CD4-positive, alpha-beta T cell treated with Interleukin-2 at 100 ng/mL for 4 hours (primary cell): ENCODE results near the gene SH3PXD2B.

Source experiments
- DNase-seq: peaks from one replicate; pipeline ENCODE4 v3.0.0-alpha.2; 2020; ENCODE audit warnings: low spot score

The SH3PXD2B gene

DNA sequence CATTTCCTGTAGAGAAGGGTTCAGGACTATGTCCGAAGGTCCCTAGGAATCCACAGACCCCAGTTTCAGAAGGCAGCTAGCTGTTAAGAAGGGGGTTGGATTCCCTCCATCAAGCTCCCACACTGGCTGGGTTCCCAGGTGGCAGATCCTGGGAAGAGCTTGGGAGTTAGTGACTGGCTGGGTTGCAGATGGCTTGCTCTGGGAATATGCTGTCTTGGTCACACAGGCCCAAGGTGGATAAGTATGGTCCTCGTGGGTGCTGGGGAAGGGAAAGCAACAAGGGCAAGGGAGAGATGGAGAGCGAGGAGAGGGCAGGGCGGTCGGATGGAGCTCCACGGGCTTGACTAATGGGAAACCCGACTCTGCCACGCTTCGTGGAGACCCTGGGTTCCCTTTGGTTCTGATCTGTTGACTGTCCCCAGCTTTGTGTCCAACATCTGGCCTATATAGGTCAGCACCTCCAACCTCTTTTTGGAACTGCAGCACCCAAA, 17.4 kb downstream of the SH3PXD2B start:
- no peak for DNase-seq

DNA sequence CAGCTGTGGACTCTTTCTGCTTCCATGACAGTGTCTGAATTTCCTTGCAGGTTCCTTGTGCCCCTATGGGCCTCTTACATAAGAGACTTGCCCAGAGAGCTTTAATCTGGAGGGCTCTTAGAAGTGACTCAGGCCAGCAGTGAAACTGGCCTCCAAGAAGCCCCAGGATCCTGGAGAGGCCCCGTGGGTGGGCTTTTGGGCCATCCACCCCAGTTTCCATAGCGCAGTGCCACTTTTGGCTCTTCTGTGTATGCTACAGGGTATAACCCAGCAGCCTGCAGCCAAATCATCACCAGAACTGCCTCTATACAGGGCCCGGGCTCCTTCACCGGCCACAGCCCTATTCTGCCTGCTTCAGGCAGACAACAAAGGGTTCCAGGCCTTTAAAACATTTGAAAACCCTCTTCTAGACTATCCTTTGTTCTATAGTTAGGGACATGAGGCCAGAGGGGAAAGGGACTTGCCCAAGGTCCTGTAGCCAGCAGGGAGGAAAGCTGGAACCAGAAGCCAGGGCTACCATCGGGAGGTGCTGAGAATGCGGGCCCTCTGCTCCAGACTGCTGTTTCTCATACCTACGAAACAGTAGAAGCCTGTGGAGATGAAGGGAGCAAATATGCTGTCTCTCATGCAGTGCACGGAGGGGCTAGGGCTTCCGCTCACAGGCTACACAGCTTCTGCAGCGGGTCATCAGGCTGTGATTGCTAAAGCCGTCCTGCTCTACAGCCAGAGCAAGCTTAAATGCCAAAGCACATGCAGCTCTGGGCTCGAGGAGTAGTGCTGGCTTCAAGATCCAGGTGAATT, 18.0 kb downstream of the SH3PXD2B start:
- DNase-seq: no peak

DNA sequence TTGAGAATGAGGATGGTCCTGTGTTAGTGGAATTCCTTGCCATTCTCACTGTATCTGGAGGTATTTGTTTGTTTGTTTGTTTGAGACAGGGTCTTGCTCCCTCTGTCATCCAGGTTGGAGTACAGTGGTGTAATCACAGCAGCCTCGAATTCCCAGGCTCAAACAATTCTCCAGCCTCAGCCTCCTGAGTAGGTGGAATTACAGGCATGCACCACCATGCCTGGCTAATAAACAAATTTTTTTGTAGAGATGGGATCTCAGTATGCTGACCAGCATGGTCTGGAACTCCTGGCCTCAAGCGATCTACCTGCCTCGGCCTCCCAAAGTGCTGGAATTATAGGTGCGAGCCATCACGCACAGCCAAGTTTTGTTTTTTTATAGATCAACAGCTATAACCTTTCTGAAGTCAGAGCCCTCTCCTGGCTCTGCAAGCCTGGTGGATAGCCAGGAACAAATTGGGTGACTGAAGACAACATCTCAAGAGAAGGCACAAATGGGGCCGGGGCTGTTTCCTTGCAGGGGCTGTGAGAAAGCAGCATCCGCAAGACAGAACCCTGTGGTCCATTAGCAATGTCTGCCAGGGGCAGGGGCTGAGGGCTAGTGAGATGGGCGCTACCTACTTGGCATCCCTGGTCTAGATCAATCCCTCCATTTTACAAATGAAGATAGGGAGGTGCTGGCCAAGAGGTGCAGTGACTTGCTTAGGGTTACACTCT, 18.8 kb downstream of the SH3PXD2B start:
- no peak for DNase-seq

DNA sequence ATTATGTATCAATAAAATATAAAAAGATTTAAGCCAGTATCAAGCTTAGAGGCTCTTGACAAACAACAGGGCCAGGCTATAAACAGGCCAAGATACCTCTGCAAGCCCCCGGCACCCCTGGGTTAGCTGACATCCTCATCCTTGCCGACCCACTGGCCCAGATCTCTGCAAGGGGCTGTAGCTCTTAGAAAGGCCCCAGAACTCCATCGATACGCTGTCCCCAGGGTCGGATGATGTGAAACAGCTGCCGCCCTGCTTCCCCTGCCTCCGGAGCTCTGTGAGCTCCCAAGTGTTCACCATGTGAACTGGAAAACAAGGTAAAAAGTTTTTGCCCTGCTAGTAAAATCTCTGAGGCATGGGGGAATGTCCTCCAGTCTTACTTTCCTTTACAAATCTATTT, 20.1 kb downstream of the SH3PXD2B start:
- DNase-seq: no peak

DNA sequence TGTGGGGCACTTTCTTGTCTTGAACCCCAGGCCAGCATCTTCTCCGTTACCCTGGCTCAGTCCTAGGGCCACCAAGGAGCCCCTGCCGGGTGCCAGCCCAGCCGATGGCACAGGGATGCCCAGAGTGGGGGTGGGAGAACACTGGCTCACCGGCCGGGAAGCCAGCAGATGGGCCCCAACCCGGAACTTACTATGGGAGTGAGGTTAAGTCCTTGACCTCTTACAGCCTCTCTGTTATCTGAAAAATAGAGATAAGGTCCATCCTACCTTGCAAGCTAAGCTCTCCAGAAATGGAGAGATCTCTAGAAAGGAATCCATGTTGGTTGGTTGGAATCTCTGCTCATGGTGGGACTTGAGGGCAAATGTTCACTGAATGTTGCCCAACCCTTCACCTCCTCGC, 20.8 kb downstream of the SH3PXD2B start:
- DNase-seq: no peak

DNA sequence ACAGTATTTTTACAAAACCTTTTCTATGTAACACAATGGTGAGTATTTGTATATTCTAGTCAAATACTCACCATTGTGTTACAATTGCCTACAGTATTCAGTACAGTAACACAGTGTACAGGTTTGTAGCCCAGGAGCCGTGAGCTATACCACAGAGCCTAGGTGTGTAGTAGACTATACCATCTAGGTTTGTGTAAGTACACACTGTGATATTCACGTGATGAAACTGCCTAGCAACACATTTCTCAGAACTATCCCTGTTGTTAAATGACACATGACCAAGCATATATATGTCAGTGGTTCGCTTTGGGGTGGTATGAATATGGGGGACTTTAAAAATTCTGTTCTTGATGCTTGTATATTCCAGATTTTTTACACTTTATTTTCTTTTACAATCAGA, 21.3 kb downstream of the SH3PXD2B start:
- no peak for DNase-seq

DNA sequence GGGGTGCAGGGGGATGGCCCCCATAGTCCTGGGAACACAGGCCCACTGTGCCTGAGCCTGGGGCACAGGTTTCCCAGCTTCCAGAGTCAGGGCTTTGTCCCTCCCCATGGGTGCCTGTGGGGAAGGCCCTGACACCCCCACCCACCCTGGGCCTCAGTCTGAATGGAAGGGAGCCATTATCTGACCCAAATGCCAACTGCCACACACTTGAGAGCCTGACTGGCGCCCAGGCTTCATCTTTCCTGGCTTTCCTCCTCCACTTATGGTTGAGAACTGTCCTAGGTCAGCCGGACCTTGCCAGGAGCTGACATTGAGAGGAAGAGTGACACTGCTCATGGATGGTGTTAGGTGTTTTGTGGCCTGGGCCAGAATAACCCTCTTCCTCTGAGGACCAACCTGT, 24.0 kb downstream of the SH3PXD2B start:
- no peak for DNase-seq

DNA sequence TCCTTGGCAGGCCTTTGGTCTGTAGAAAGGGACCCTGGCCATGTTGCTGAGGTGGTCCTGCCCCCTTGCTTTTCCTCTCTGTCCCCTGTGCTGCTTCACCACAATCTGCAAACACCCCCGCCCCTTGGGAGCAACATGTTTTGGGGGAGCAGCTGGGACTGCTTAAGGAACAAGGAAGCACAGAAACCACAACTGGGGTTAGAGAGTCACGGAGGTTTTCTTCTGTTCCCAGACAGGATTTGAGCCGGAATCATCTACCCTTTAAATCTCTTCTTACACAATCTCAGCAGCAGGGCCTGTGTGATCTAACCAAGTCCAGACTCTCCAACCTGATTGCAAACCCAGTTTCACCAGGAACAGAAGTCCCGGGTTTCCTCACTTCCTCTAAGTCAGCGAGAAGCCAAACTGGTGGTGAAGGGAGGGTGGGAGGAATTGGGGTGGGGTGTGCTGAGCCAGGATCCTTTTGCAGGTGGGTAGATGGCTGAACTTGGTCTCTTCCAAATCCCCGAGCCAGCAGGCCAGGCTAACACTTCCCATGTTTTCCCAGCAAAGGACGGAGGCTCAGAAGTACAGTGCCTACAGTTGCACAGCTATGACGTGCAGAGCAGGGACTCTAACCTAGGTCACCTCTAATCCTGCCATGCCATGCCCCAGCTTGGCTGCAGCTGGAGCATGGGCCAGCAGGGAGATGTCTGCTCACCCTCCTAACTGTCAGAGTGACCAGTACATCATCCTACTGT, 25.0 kb downstream of the SH3PXD2B start:
- DNase-seq: no peak

DNA sequence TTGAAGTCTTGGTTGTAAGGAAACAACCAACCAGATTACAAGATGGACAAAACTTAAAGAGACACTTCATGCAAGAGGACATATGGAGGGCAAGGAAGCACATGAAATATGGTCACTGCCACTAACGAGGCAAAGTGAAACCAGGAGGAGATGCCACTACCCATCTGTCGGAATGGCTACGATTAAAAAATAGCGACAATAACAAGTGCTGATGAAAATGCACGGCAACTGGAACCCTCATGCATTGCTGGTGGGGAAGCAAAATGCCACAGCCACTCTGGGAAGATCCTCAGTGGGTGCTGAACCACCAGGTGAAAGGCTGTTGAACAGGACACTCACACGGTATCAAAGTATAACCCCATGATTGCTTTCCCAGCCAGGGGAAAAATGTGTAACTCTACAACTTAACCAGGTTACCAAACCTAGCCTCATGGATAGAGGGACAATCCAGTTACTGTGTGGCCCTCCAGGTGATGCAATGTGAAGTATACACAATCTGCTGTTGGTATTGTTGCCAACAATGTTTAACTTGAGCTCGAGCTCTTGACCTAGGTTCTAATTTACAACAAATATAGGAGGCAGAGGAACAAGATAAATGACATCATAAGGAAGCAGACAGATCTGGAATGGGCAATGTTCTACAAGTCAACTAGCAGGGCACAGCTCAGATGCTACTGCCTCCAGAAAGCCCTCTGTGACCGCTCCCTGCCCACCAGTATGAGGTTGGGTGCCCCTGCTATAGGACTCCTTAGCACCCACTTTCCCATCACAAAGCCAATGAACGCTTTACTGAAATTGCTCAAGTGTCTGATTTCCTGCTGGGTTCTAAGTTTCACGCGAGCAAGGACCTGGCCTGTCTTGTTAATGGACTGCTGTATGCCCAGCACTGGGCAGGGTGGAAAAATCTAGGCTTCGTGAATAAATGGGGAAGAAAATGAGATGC, 25.8 kb downstream of the SH3PXD2B start:
- DNase-seq: no peak

DNA sequence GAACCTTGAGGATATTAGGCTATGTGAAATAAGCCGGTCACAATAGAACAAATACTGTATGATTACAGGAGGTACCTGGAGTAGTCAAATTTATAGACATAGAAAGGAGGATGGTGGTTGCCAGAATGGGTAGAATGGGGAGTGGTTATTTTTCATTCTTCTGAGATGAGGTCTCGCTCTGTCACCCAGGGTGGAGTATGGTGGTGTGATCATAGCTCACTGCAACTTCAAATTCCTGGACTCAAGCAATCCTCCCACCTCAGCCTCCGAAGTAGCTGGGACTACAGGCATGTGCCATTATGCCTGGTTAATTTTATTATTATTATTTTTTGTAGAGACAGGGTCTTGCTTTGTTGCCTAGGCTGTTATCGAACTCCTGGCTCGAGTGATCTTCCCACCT, 27.1 kb downstream of the SH3PXD2B start:
- no peak for DNase-seq

DNA sequence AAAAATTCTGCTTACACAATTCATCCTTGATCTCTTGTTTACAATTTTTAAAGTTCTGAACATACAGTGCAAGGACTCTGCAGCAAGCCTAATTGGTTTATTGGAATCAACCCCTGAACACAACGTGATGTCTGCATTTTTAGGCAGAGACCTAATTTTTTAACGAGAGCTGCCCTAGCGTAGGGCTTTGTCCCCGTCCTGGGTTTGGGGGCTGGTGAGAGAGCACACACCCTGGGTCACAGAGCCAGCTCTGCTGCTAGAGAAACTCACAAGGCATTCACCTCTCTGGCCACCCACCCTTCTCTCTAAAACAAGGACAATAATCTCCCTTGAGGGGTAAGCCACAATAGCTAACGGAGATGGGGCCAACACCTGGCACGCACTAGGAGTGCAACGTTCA, 28.2 kb downstream of the SH3PXD2B start:
- DNase-seq: no peak

DNA sequence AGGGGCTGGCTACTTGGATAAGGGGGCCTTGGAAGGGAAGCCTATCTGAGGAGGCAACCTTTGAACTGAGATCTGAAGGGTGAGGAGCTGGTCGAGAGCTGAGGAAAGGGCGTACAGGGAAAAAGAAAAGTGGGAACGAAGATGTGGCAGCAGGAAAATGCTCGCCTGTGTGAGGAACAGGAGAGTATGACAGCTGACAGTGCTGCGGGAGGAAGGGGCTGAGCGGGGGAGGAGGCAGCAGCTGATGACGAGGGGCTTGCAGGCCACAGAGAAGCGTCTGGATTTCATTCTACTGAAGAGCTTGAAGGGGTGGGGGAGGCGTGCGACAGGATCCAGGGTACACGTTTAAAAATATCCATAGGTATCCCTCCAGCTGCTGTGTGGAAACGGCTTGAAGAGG, 28.9 kb downstream of the SH3PXD2B start:
- no peak for DNase-seq

DNA sequence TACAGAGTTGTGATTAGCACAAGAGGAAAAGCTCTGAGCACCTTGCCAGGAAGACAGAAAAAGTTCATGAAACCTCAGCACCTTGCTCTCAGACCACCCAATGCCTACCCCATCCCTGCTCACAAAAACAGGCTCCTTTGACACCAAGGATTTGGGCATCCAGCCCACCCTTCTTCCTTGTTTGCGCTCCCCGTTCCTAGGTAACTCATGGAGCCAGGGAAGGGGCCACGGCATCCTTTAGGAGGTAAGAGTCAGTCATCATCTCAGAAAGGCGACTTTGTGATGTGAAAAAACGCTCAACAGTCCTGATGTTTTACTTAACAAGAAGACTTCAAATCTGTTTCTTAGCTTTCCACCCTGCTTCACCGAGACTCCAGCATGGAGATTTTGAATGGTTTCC, 29.5 kb downstream of the SH3PXD2B start:
- no peak for DNase-seq

DNA sequence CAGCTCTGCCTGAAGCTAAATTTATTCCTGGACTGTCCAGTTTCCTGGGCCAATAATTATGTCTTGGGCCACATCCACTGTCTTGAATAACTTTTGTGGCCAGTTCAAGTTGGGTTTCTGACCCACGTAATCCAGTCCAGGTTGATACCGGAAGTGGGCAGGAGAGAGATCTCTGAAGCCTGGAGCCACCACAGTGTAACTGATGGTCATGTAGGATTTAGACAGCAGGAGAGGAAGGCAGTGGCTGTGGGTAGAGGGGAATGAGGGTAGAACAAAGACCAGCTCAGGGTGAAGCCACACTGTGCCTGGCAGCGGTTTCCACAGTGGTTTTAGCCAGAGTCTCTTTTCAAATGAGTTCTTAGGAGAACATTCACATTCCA, 30.2 kb downstream of the SH3PXD2B start:
- no peak for DNase-seq

DNA sequence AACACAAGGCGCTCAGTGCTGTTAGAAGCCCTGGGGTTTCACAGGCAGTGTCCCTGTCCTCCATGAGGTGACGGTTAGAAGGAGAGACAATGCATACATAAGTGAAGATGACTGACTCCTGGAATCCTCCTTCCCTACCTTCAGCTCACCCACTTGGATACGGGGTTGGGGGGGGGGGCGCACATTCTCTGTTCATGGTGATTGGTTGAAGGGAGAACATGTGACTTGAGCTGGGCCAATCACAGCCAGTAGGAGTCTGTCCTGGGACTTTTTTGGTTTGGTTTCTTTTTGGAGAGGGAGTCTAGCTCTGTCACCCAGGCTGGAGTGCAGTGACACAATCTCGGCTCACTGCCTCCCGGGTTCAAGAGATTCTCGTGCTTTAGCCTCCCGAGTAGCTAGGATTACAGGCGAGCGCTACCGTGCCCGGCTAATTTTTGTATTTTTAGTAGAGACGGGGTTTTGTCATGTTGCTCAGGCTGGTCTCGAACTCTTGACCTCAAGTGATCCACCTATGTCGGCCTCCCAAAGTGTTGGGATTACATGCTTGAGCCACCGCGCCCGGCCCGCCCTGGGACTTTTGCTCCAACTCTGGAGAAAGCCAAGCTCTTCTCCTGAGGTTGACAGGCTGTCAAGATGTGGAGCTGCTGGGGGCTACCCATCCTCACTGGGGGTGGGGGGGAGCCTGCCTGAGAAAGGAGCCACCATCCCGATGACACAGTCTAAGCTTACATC, 30.8 kb downstream of the SH3PXD2B start:
- no peak for DNase-seq

DNA sequence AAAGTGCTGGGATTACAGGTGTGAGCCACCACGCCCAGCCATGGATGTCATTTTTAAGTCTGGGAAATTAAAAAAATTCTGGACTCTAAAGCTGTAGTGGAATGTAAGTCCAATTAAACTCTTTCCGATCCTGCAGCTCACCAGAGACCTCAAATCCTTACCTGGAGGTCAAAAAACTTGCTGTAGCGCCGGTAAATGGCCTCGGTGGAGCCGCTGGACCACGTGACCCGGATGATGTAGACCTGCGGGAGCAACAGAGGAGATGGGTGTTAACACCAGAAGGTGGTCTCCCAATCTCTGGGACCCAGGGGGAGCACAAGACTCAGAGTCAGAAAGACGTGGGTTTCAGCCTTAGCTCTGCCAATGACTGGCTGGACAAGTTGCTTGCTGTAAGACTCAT, 32.1 kb downstream of the SH3PXD2B start:
- DNase-seq: no peak

DNA sequence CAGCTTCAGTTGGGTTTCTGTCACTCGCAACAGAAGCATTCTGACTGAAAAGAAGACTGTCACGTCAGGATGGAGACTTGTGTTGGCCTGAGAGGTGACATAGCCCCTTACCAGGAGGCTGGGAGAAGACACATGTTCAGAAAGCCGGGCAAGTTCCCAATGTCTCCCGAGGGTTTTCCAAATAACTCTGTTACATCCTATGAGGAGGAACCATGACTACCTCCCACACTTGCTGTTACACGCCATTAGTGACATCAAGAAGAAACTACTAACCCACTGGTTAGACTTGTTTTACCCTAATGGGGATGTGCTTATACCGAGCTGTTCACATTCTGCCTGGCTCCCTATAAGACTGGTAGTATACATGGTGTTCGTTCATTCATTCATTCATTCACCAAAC, 33.3 kb downstream of the SH3PXD2B start:
- DNase-seq: no peak

DNA sequence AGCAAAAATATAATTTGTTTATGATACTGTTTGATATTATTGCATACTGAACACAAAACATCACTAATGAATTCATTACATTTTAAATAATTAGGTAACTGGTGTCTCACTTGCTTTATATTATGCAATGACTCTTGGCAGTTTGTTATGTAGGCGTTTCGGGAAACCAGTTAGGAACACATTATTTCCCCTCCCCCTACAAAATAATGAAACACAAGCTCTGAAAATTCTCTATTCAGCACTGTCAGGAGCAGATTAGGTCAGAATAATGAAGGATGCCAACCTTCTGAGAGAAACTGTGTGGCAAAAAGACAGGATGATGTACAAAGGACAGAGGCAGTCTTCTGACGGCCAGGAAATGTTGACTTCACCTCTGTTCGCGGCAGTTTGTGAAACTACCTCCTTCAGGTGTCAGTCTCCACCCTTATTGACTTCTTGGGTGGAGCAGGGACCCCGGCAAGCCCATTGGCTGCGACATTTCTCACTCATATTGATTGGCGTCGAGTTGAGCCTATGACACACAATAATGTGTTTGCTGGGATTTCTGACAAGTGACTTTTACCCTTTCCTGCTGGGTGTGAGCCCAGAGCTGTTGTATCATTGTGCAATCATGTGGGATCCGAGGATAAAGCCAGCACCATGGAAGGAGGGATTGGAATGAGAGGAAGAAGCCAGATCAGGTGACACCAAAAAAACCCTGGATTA, 33.9 kb downstream of the SH3PXD2B start:
- DNase-seq: no peak

DNA sequence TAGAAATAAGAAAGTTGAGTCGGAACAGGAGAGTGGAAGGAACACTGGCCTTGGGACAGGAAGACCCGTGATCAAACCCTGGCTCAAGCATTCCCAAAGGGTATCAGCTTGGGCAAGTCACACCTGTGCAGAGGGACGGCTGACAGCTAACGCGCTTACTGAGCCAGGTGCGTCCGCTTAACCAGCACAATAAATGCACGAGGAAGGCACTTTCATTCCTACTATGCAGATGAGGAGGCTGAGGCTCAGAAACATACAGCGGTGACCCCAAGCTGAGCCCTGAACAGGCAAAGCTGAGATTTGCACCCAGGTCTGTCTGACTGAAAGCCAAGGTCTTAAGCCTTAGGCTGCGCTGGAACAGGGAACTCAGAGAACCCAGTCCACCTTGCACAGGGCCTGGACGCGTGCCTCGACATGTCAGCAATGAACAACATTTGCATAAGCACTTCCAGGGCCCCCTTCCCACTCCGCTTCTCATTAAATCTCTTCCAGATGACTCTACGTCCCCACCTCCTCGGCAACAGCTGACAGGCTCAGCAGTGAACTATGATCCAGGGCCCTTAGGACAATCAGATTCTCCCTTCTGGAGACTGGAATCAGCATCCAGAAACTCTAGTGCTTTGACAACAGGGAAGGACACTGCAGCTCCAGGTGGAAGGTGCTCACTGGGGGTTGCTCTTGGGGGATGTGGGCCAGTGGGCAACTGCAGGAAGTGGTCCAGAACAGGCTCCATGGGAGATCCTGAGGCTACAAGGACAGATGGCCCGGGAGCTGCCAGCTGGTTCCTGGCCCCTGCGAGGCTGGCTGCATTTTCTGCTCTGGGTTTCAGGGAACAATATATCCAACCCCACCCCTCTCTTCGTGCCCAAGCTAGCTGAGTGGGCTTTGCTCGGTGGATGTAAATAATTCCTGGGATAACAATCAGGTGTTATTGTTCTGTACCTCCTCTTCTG, 35.2 kb downstream of the SH3PXD2B start:
- no peak for DNase-seq
